Skin of body (tissue), 2 donors: ENCODE results near the gene MTTP. TPM values are rescaled to one million over a fixed set of nuclear protein-coding genes. Genes with fewer than 3 reads are reported as not detected.
A peak's percentile ranks its signal among the peaks of the same experiment; 100 is the strongest.
"Not testable (repeated sequence)": the region's sequence is repeated elsewhere in the genome, so short reads cannot be mapped to it uniquely, and the experiment has no call there.

Source experiments
- DNase-seq: peaks from one replicate; lab custom pipeline; 2025; lab: John Stamatoyannopoulos, UW
- total RNA-seq: library from RNA; depleted of rRNA; stranded (reverse); fragments of >200 nt; gene quantifications from one replicate; pipeline ENCODE4 v1.2.3, GENCODE V29; 2014

Gene MTTP
- total RNA-seq: 0.30 TPM

- no peak for DNase-seq
These were observed at the start of gene MTTP for GRCh38 chr4:99574530-99575324. TSS of gene MTTP (plus strand) at chr4:99574824. CDS start at chr4:99574910, 86 bp downstream.

GRCh38 chr4:99529228-99529627 lies 45.4 kb upstream of the MTTP start:
- DNase-seq: no peak

- DNase-seq: no peak
These were observed 44.7 kb upstream of the MTTP start for GRCh38 chr4:99529956-99530355.

GRCh38 chr4:99534699-99535098 lies 39.9 kb upstream of the MTTP start:
- DNase-seq: not testable (repeated sequence)

- DNase-seq: no peak
These were observed 38.4 kb upstream of the MTTP start for GRCh38 chr4:99536271-99536670.

- no peak for DNase-seq
These were observed 37.8 kb upstream of the MTTP start for GRCh38 chr4:99536848-99537247.

- no peak for DNase-seq
These were observed 37.0 kb upstream of the MTTP start for GRCh38 chr4:99537674-99538073.

GRCh38 chr4:99540277-99540939 lies 34.2 kb upstream of the MTTP start:
- no peak for DNase-seq

- no peak for DNase-seq
These were observed 21.8 kb upstream of the MTTP start for GRCh38 chr4:99552872-99553271.

- DNase-seq: peak; percentile 99
These were observed 11.1 kb upstream of the MTTP start, which contains the start of gene TRMT10A for GRCh38 chr4:99563310-99564186. TSS of gene TRMT10A (minus strand) at chr4:99564039. CDS start at chr4:99559338, 4,701 bp downstream.

- peak; percentile 5 for DNase-seq
These were observed 9.7 kb upstream of the MTTP start for GRCh38 chr4:99564921-99565320.

- no peak for DNase-seq
These were observed 2.7 kb upstream of the MTTP start for GRCh38 chr4:99571883-99572282.

GRCh38 chr4:99572527-99573240 lies 1.9 kb upstream of the MTTP start:
- DNase-seq: no peak

GRCh38 chr4:99573735-99574368 lies 772 bp upstream of the MTTP start:
- no peak for DNase-seq

- no peak for DNase-seq
These were observed 4.1 kb downstream of the MTTP start for GRCh38 chr4:99578714-99579113.

GRCh38 chr4:99585516-99585915 lies 10.9 kb downstream of the MTTP start:
- DNase-seq: no peak

- DNase-seq: no peak
These were observed 11.7 kb downstream of the MTTP start for GRCh38 chr4:99586322-99586721.

GRCh38 chr4:99586797-99587196 lies 12.2 kb downstream of the MTTP start:
- no peak for DNase-seq

GRCh38 chr4:99587309-99587708 lies 12.7 kb downstream of the MTTP start:
- no peak for DNase-seq

GRCh38 chr4:99587803-99588202 lies 13.2 kb downstream of the MTTP start:
- DNase-seq: no peak

GRCh38 chr4:99591757-99592156 lies 17.1 kb downstream of the MTTP start:
- no peak for DNase-seq
